ENCODE data around the gene STK32B. TPM values are rescaled to one million over a fixed set of nuclear protein-coding genes. Genes with fewer than 3 reads are reported as not detected.

The STK32B gene
- total RNA-seq, 2 donors from 2014 or later = 0.52 to 1.4 TPM

GRCh38 chr4:5503336-5503936 is 452.2 kb downstream of the STK32B start:
- no peak for ATAC-seq
- intact Hi-C loops (cut with DNase I) = no loop called here
- DNase-seq = no peak

- intact Hi-C loops (cut with DNase I) = no loop called here
- no peak for DNase-seq
- no peak for ATAC-seq
Observed at GRCh38 chr4:5504486-5504885, 453.2 kb downstream of the STK32B start.

GRCh38 chr4:5510504-5510903 is 459.2 kb downstream of the STK32B start:
- no peak for ATAC-seq
- DNase-seq = no peak
- intact Hi-C loops (cut with DNase I) = no loop called here

- DNase-seq (no peak), ATAC-seq (no peak)
- intact Hi-C loops (cut with DNase I) = no loop called here
Observed at GRCh38 chr4:5511791-5512190, 460.5 kb downstream of the STK32B start.

- DNase-seq (no peak), ATAC-seq (no peak)
- intact Hi-C loops (cut with DNase I) = no loop called here
Observed at GRCh38 chr4:5515646-5516045, 464.4 kb downstream of the STK32B start.

GRCh38 chr4:5517372-5517771 is 466.1 kb downstream of the STK32B start:
- ATAC-seq (no peak), DNase-seq (no peak)
- intact Hi-C loops (cut with DNase I) = no loop called here

GRCh38 chr4:5524446-5525299 is 473.4 kb downstream of the STK32B start:
- peak; percentile 65 to 67 for ATAC-seq
- intact Hi-C loops (cut with DNase I) = no loop called here
- DNase-seq = peak; percentile 39

GRCh38 chr4:5526080-5526846 is 475.0 kb downstream of the STK32B start:
- intact Hi-C loops (cut with DNase I) = no loop called here
- ATAC-seq = no peak

GRCh38 chr4:5527211-5527610 is 475.9 kb downstream of the STK32B start:
- ATAC-seq (no peak), DNase-seq (no peak)
- intact Hi-C loops (cut with DNase I) = no loop called here

More at GRCh38 chr4:5526080-5526846, 475.0 kb downstream of the STK32B start:
- DNase-seq = no peak

GRCh38 chr4:5528031-5528436 is 476.8 kb downstream of the STK32B start:
- ATAC-seq (no peak), DNase-seq (no peak)
- intact Hi-C loops (cut with DNase I) = no loop called here

GRCh38 chr4:5532100-5532499 is 480.8 kb downstream of the STK32B start:
- DNase-seq = no peak
- no peak for ATAC-seq
- intact Hi-C loops (cut with DNase I) = no loop called here

GRCh38 chr4:5539584-5539983 is 488.3 kb downstream of the STK32B start:
- ATAC-seq = no peak
- intact Hi-C loops (cut with DNase I) = no loop called here
- no peak for DNase-seq

- intact Hi-C loops (cut with DNase I) = no loop called here
- ATAC-seq (no peak), DNase-seq (no peak)
Observed at GRCh38 chr4:5541169-5541568, 489.9 kb downstream of the STK32B start.

- intact Hi-C loops (cut with DNase I) = no loop called here
- DNase-seq (no peak), ATAC-seq (no peak)
Observed at GRCh38 chr4:5543681-5544080, 492.4 kb downstream of the STK32B start.

GRCh38 chr4:5544762-5545161 is 493.5 kb downstream of the STK32B start:
- intact Hi-C loops (cut with DNase I) = no loop called here
- no peak for DNase-seq

GRCh38 chr4:5545271-5545670 is 494.0 kb downstream of the STK32B start:
- ATAC-seq = no peak
- no peak for DNase-seq
- intact Hi-C loops (cut with DNase I) = no loop called here

More at GRCh38 chr4:5544762-5545161, 493.5 kb downstream of the STK32B start:
- no peak for ATAC-seq

GRCh38 chr4:5547651-5548249 is 496.5 kb downstream of the STK32B start:
- intact Hi-C loops (cut with DNase I) = no loop called here
- ATAC-seq = no peak
- no peak for DNase-seq
